Fibroblast of peridontal ligament (primary cell): ENCODE data around the gene FAM171A1.
"Not testable (repeated sequence)": the region's sequence is repeated elsewhere in the genome, so short reads cannot be mapped to it uniquely, and the experiment has no call there.

Experiments used
- DNase-seq: peaks from one replicate; pipeline ENCODE4 v3.0.0-alpha.2; 2010; ENCODE audit errors: extremely low read depth

The FAM171A1 gene

GRCh38 chr10:15370856-15371701, at the start of gene FAM171A1:
Gene FAM171A1, minus strand, starts transcription at chr10:15371289. Its CDS starts 237 bp downstream, at chr10:15371052.
- DNase-seq, result peak; percentile 18

GRCh38 chr10:15420858-15421257, 49.8 kb upstream of the FAM171A1 start:
- no peak for DNase-seq

- DNase-seq, result peak; percentile 57
Observed at GRCh38 chr10:15419279-15419874, 48.3 kb upstream of the FAM171A1 start.

- DNase-seq, result no peak
Observed at GRCh38 chr10:15416034-15416433, 44.9 kb upstream of the FAM171A1 start.

GRCh38 chr10:15411010-15411409, 39.9 kb upstream of the FAM171A1 start:
- DNase-seq, result no peak

GRCh38 chr10:15409350-15409749, 38.3 kb upstream of the FAM171A1 start:
- DNase-seq, result not testable (repeated sequence)

GRCh38 chr10:15408557-15408956, 37.5 kb upstream of the FAM171A1 start:
- DNase-seq, result no peak

- no peak for DNase-seq
Observed at GRCh38 chr10:15405319-15405718, 34.2 kb upstream of the FAM171A1 start.

- DNase-seq, result no peak
Observed at GRCh38 chr10:15401382-15401781, 30.3 kb upstream of the FAM171A1 start.

GRCh38 chr10:15400461-15400860, 29.4 kb upstream of the FAM171A1 start:
- DNase-seq, result not testable (repeated sequence)

GRCh38 chr10:15399060-15399661, 28.1 kb upstream of the FAM171A1 start:
- no peak for DNase-seq

- no peak for DNase-seq
Observed at GRCh38 chr10:15395935-15396334, 24.8 kb upstream of the FAM171A1 start.

- no peak for DNase-seq
Observed at GRCh38 chr10:15393139-15393825, 22.2 kb upstream of the FAM171A1 start.

GRCh38 chr10:15391491-15391890, 20.4 kb upstream of the FAM171A1 start:
- DNase-seq, result no peak

- DNase-seq, result not testable (repeated sequence)
Observed at GRCh38 chr10:15388172-15388571, 17.1 kb upstream of the FAM171A1 start.

GRCh38 chr10:15387021-15387420, 15.9 kb upstream of the FAM171A1 start:
- DNase-seq, result no peak

- no peak for DNase-seq
Observed at GRCh38 chr10:15385552-15386455, 14.7 kb upstream of the FAM171A1 start.

GRCh38 chr10:15381420-15381819, 10.3 kb upstream of the FAM171A1 start:
- no peak for DNase-seq

- DNase-seq, result no peak
Observed at GRCh38 chr10:15379078-15379477, 8.0 kb upstream of the FAM171A1 start.

GRCh38 chr10:15378569-15378968, 7.5 kb upstream of the FAM171A1 start:
- no peak for DNase-seq

GRCh38 chr10:15374566-15374965, 3.5 kb upstream of the FAM171A1 start:
- DNase-seq, result peak; percentile 11
